ENCODE measurements around the gene ASIC4. TPM values are rescaled to one million over a fixed set of nuclear protein-coding genes. Genes with fewer than 3 reads are reported as not detected.

ASIC4 gene
- polyA plus RNA-seq, 1 donor, result 0.20 TPM

- DNase-seq, result no peak
These were observed 16.6 kb upstream of the ASIC4 start for GRCh38 chr2:219497495-219498279.

GRCh38 chr2:219498280-219499057, 15.8 kb upstream of the ASIC4 start, which contains the start of gene GMPPA:
GMPPA (plus strand) TSS chr2:219498891; CDS start chr2:219499976, 1,085 bp downstream.
- DNase-seq, result peak; percentile 98

- no peak for DNase-seq
These were observed 15.3 kb upstream of the ASIC4 start for GRCh38 chr2:219499058-219499307.

- DNase-seq, result no peak
These were observed 14.7 kb upstream of the ASIC4 start for GRCh38 chr2:219499555-219499954.

- DNase-seq, result no peak
These were observed 14.1 kb upstream of the ASIC4 start for GRCh38 chr2:219500135-219500534.

GRCh38 chr2:219501849-219502248, 12.4 kb upstream of the ASIC4 start:
- DNase-seq, result no peak

GRCh38 chr2:219502618-219503017, 11.7 kb upstream of the ASIC4 start:
- DNase-seq, result no peak

- no peak for DNase-seq
These were observed 8.7 kb upstream of the ASIC4 start for GRCh38 chr2:219505585-219505984.

GRCh38 chr2:219506153-219506801, 8.0 kb upstream of the ASIC4 start:
- DNase-seq, result no peak

GRCh38 chr2:219506802-219507526, 7.3 kb upstream of the ASIC4 start:
- no peak for DNase-seq

- no peak for DNase-seq
These were observed 6.5 kb upstream of the ASIC4 start for GRCh38 chr2:219507581-219508443.

- no peak for DNase-seq
These were observed 5.9 kb upstream of the ASIC4 start for GRCh38 chr2:219508444-219508734.

- no peak for DNase-seq
These were observed 5.1 kb upstream of the ASIC4 start for GRCh38 chr2:219508971-219509779.

- no peak for DNase-seq
These were observed 4.3 kb upstream of the ASIC4 start for GRCh38 chr2:219509780-219510511.

GRCh38 chr2:219510512-219511135, 3.7 kb upstream of the ASIC4 start:
- DNase-seq, result no peak

- DNase-seq, result no peak
These were observed 2.5 kb upstream of the ASIC4 start for GRCh38 chr2:219511547-219512325.

- no peak for DNase-seq
These were observed 1.6 kb upstream of the ASIC4 start for GRCh38 chr2:219512524-219513216.

- DNase-seq, result no peak
These were observed 495 bp upstream of the ASIC4 start for GRCh38 chr2:219513787-219514186.
